Raji (cell line): Measurements from ENCODE around the gene FAM222B.

Source experiments
- POLR2A ChIP-seq: IDR thresholded peaks from 2 replicates; pipeline ENCODE4 v1.6.1; 2011; ENCODE audit warnings: low read depth, low read length, control low read depth; ENCODE audit not compliant: insufficient read depth

Gene FAM222B

DNA sequence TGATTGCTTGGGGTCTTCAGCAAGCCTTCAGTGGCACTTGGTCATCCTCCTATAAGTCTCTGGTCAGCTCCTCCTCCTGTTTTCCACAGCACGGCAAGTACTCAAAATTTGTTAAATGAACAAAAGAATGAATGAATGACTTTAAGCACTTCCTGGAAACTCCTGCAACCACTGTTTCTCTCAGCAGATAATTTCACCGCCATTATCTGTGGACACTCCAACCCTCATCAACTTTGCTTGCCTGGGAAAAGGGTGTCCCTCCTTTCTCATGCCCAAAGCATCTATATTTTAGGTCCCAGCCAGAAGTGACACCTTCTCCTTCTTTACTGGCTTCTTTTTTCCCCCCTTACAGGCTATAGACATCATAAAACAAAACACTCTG is 135.3 kb downstream of the FAM222B start:
- no peak for TF ChIP-seq POLR2A

DNA sequence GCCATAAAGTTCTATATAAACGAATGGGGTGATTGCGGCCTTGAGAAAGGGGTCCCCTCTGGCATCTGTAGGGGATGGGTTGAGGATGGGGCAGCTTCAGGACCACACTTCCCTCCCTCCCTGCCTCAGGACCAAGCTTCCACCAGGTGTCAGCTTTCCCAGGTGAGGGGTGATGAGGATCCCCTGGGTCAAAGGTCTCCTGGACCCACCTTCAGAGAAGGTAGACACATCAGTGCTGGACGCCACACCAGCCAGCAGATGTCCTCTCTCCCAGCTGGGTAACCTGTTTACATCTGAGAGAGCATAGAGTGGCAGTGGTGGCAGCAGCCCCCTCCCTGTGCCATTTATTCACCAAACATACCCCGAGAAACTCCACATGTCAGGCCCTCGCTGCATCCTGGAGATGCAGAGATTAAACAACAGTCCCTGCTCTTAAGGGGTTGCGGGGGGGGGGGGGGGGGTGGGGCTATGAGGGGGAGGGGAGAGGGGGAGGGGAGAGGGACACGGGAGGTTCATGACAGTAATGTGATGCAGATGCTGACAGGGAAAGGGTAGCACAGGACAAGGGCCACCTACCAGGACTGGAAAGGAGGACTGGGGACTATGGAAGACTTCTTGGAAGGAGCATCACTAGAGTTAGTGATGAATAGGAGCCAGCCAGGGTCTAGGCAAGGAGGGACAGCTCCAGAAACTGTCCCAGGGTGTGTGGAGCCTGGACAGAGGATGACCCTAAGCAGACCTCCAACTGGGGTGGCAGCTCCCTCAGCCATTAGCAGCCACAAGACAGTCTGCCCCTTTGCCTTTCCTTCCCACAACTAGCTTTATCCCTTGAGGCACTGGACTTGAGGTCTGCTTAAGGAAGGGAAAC is 135.9 kb downstream of the FAM222B start:
- no peak for TF ChIP-seq POLR2A
